ENCODE measurements around the gene PPP2R2D. TPM values are rescaled to one million over a fixed set of nuclear protein-coding genes. Genes with fewer than 3 reads are reported as not detected.

The PPP2R2D gene
- total RNA-seq, 4 donors from 2014 or later = 18.6 to 27.5 (median 22.1) TPM

GRCh38 chr10:131868436-131868835 is 32.4 kb upstream of the PPP2R2D start:
- peaks cover 0 to 3% (median 0%) of the 10 kb centered on the region in 3 donors for H3K4me1 ChIP-seq
- intact Hi-C loops (cut with DNase I) = no loop called here
- H3K27ac ChIP-seq = no peak overlapping the region
- H3K4me3 ChIP-seq = no peak overlapping the region
- WGBS, 2 donors = 77 to 91% methylated on average over 8 to 10 of the region's 10 CpGs
- H3K27me3 ChIP-seq = peaks cover 0 to 67% (median 0%) of the 10 kb centered on the region in 4 donors
- no peak for DNase-seq
- no peaks in the 10 kb centered on the region for H3K9me3 ChIP-seq
- H3K36me3 ChIP-seq = no peaks in the 10 kb centered on the region
- no peak for TF ChIP-seq POLR2A (IDR thresholded peaks at IDR 0.05)
- TF ChIP-seq, protein P1, sequence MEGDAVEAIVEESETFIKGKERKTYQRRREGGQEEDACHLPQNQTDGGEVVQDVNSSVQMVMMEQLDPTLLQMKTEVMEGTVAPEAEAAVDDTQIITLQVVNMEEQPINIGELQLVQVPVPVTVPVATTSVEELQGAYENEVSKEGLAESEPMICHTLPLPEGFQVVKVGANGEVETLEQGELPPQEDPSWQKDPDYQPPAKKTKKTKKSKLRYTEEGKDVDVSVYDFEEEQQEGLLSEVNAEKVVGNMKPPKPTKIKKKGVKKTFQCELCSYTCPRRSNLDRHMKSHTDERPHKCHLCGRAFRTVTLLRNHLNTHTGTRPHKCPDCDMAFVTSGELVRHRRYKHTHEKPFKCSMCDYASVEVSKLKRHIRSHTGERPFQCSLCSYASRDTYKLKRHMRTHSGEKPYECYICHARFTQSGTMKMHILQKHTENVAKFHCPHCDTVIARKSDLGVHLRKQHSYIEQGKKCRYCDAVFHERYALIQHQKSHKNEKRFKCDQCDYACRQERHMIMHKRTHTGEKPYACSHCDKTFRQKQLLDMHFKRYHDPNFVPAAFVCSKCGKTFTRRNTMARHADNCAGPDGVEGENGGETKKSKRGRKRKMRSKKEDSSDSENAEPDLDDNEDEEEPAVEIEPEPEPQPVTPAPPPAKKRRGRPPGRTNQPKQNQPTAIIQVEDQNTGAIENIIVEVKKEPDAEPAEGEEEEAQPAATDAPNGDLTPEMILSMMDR (IDR thresholded peaks at IDR 0.05) = no peak

DNA sequence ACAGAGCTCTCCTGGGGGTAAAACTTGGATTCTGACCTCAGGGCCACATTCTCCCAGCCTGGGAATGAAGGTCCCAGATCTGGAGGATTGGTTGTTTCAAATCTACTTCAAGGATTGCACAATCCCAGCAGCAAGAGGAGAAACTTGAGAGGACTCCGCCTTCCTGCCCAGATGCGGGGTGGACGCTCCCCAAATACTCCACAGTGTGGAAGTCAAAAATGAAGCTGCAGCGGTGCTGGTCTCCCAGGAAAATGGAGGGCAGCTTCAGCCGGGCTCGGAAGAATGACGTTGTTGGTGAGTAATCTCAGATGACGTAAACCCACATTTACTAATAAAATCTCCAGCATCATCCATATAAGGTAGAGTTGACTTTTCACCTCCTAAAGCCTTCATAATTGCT is 31.5 kb upstream of the PPP2R2D start:
- no peak for DNase-seq
- Histone ChIP-seq H3K36me3 (no peaks in the 10 kb centered on the region), H3K27ac (no peak overlapping the region), H3K4me3 (no peak overlapping the region), H3K27me3 (peaks cover 0 to 76% (median 0%) of the 10 kb centered on the region in 4 donors), H3K9me3 (no peaks in the 10 kb centered on the region), H3K4me1 (peaks cover 0 to 3% (median 0%) of the 10 kb centered on the region in 3 donors)
- TF ChIP-seq, protein P1 (IDR thresholded peaks at IDR 0.05) = no peak
- no peak for TF ChIP-seq POLR2A (IDR thresholded peaks at IDR 0.05)
- intact Hi-C loops (cut with DNase I) = no loop called here
- 81 to 82% methylated on average over 4 to 8 of the region's 8 CpGs for WGBS, 2 donors

DNA sequence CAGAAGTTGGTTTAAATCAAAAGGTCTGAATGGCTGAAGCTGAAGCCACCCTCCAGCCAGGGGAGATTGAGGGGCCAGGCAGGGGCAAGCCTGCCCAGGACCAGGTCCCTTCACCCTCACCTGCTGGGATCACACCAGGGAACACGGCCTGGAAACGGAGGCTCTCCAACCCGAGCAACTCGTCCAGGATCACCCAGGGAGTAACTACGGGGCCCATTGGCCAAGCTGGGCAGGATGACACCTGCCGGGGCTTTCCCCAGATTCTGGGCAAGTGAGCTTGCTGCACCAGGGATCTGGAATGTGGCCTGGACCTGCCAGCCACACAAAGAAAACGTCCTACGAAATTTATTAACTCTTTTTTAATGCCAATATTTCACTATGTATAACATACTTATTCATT is 30.4 kb upstream of the PPP2R2D start:
- 34 to 41% methylated on average over 3 to 6 of the region's 8 CpGs for WGBS, 2 donors
- Histone ChIP-seq H3K27me3 (peaks cover 0 to 82% (median 0%) of the 10 kb centered on the region in 4 donors), H3K4me1 (peaks cover 0 to 11% (median 0%) of the 10 kb centered on the region in 3 donors), H3K9me3 (no peaks in the 10 kb centered on the region), H3K27ac (no peak overlapping the region), H3K4me3 (no peak overlapping the region), H3K36me3 (no peaks in the 10 kb centered on the region)
- DNase-seq = no peak
- intact Hi-C loops (cut with DNase I) = loop anchor here (10.0 kb wide), 1 partner anchor 1686 kb away; no protein-coding TSS in a partner anchor
- TF ChIP-seq, protein P1 (IDR thresholded peaks at IDR 0.05) = no peak
- no peak for TF ChIP-seq POLR2A (IDR thresholded peaks at IDR 0.05)

- peaks cover 0 to 82% (median 0%) of the 10 kb centered on the region in 4 donors for H3K27me3 ChIP-seq
- WGBS, 2 donors = 33 to 43% methylated on average over 14 to 15 of the region's 15 CpGs
Observed at GRCh38 chr10:131870831-131871672, 29.8 kb upstream of the PPP2R2D start.

More at GRCh38 chr10:131870831-131871672, 29.8 kb upstream of the PPP2R2D start:
- intact Hi-C loops (cut with DNase I) = loop anchor here (10.0 kb wide), 1 partner anchor 1686 kb away; no protein-coding TSS in a partner anchor
- H3K36me3 ChIP-seq = no peaks in the 10 kb centered on the region
- no peak overlapping the region for H3K27ac ChIP-seq
- H3K4me1 ChIP-seq = peaks cover 0 to 11% (median 0%) of the 10 kb centered on the region in 3 donors
- H3K4me3 ChIP-seq = no peak overlapping the region
- H3K9me3 ChIP-seq = no peaks in the 10 kb centered on the region
- TF ChIP-seq, protein P1 (IDR thresholded peaks at IDR 0.05) = no peak
- no peak for TF ChIP-seq POLR2A (IDR thresholded peaks at IDR 0.05)
- DNase-seq = no peak
